ENCODE measurements around the gene CCDC88C.

DNA sequence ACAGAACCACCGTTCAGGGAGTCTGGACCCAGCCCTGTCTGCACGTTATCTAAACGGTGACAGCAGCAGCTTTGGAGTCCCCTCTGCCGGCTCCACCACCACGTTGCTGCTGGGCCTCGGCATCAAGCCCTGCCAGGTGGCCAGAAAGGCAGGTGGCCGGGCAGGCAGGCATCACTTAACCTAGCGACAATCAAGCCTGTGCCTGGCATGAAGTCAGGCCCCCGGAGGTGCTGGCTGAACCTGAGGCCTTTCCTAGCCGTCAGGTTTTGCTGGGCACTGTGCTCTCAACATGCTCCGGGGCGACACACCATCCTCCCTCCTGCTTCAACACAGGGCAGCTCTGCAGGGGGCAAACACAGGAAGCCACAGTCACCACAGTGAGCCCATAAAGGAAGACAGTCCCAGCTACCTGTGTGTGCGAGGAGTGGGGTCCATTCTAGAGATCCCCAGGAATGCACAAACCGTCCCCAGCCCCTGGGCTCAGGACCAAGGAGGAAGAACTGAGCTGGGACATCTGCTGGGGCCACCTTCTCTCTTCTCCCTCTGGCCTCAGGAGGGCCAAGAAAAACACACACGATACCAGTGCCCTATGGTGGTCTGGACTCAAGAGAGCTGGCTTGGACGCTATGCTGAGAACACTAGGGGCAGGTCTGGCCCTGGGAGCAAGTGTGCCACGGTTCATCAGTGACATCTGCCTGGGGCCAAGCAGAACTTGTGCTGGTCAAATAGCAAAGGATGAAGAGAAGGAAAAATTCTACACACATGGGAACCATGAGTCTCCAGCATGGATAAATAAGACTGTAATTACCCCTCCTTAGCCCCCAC lies 44.7 kb downstream of the CCDC88C start:
- no peak for TF ChIP-seq POLR2A (IDR thresholded peaks at IDR 0.05)
- TF ChIP-seq, protein P1, sequence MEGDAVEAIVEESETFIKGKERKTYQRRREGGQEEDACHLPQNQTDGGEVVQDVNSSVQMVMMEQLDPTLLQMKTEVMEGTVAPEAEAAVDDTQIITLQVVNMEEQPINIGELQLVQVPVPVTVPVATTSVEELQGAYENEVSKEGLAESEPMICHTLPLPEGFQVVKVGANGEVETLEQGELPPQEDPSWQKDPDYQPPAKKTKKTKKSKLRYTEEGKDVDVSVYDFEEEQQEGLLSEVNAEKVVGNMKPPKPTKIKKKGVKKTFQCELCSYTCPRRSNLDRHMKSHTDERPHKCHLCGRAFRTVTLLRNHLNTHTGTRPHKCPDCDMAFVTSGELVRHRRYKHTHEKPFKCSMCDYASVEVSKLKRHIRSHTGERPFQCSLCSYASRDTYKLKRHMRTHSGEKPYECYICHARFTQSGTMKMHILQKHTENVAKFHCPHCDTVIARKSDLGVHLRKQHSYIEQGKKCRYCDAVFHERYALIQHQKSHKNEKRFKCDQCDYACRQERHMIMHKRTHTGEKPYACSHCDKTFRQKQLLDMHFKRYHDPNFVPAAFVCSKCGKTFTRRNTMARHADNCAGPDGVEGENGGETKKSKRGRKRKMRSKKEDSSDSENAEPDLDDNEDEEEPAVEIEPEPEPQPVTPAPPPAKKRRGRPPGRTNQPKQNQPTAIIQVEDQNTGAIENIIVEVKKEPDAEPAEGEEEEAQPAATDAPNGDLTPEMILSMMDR (IDR thresholded peaks at IDR 0.05): no peak
